MM.1S (cell line): ENCODE results near the gene NRXN3.

Source experiments
- DNase-seq: peaks from one replicate; pipeline ENCODE4 v3.0.0-alpha.2; 2015
- H2AFZ ChIP-seq: fragments of 300-600 bp; sonication (generic); 2 replicates; pipeline ENCODE4 v1.6.0; 2016; ENCODE audit warnings: antibody characterized with exemption, low read length
- H3F3A ChIP-seq: fragments of 300-600 bp; sonication (generic); 2 replicates; pipeline ENCODE4 v1.6.1; 2016; ENCODE audit warnings: mild to moderate bottlenecking, antibody characterized with exemption, low read length, moderate library complexity, mixed read lengths; ENCODE audit not compliant: insufficient read depth
- H3K27ac ChIP-seq: fragments of 300-600 bp; sonication (generic); 2 replicates; pipeline ENCODE4 v1.5.1; 2016; ENCODE audit warnings: mild to moderate bottlenecking, low read length
- H3K27me3 ChIP-seq: fragments of 300-600 bp; sonication (generic); replicated peaks from 2 replicates; pipeline ENCODE4 v1.6.0; 2016; ENCODE audit warnings: low read length; ENCODE audit not compliant: insufficient read depth
- H3K36me3 ChIP-seq: fragments of 300-600 bp; sonication (generic); replicated peaks from 2 replicates; pipeline ENCODE4 v1.6.1; 2016; ENCODE audit warnings: mild to moderate bottlenecking, low read length, mixed read lengths; ENCODE audit not compliant: insufficient read depth
- H3K4me1 ChIP-seq: fragments of 300-600 bp; sonication (generic); 2 replicates; pipeline ENCODE4 v1.6.1; 2016; ENCODE audit warnings: low read length, mixed read lengths
- H3K4me2 ChIP-seq: fragments of 300-600 bp; sonication (generic); 2 replicates; pipeline ENCODE4 v1.6.0; 2016; ENCODE audit warnings: low read depth, low read length
- H3K4me3 ChIP-seq: fragments of 300-600 bp; sonication (generic); 2 replicates; pipeline ENCODE4 v1.5.1; 2016; ENCODE audit warnings: low read length, mixed read lengths
- H3K79me2 ChIP-seq: fragments of 300-600 bp; sonication (generic); 2 replicates; pipeline ENCODE4 v1.6.1; 2016; ENCODE audit warnings: mixed run types, low read length, mixed read lengths
- H3K9ac ChIP-seq: fragments of 300-600 bp; sonication (generic); 2 replicates; pipeline ENCODE4 v1.6.1; 2016; ENCODE audit warnings: low read length, mixed read lengths
- H3K9me2 ChIP-seq: fragments of 300-600 bp; sonication (generic); replicated peaks from 2 replicates; pipeline ENCODE4 v1.6.1; 2016; ENCODE audit warnings: mild to moderate bottlenecking, low read length, mixed read lengths; ENCODE audit not compliant: insufficient read depth
- H3K9me3 ChIP-seq: fragments of 300-600 bp; sonication (generic); replicated peaks from 2 replicates; pipeline ENCODE4 v1.6.1; 2016; ENCODE audit warnings: mild to moderate bottlenecking, low read length, mixed read lengths; ENCODE audit not compliant: insufficient read depth
- H4K20me1 ChIP-seq: fragments of 300-600 bp; sonication (generic); 2 replicates; pipeline ENCODE4 v1.6.1; 2016; ENCODE audit warnings: mild to moderate bottlenecking, low read length, moderate library complexity, mixed read lengths; ENCODE audit not compliant: insufficient read depth
- CTCF ChIP-seq: fragments of 300-600 bp; sonication (generic); IDR thresholded peaks from 2 replicates; pipeline ENCODE4 v1.5.1; 2016; ENCODE audit warnings: antibody characterized with exemption, low read length, mixed read lengths
- EZH2 ChIP-seq: fragments of 300-600 bp; sonication (generic); optimal IDR thresholded peaks from 2 replicates; pipeline ENCODE3; 2017; ENCODE audit warnings: low read depth, mild to moderate bottlenecking, antibody characterized with exemption, low read length, mixed read lengths
- EZH2phosphoT487 ChIP-seq: fragments of 300-600 bp; sonication (generic); IDR thresholded peaks from 2 replicates; pipeline ENCODE4 v1.6.1; 2018; ENCODE audit warnings: antibody characterized with exemption, low read length

The NRXN3 gene

GRCh38 chr14:79665556-79665955 is 1495.4 kb downstream of the NRXN3 start:
- DNase-seq: no peak
- Histone ChIP-seq H3K36me3 (no peaks in the 10 kb centered on the region), H3K4me1 (no peaks in the 10 kb centered on the region), H2AFZ (no peak overlapping the region), H3K9me3 (no peaks in the 10 kb centered on the region), H4K20me1 (no peaks in the 10 kb centered on the region), H3K27ac (no peak overlapping the region), H3K79me2 (no peaks in the 10 kb centered on the region), H3K9ac (no peak overlapping the region), H3K4me3 (no peak overlapping the region), H3F3A (no peaks in the 10 kb centered on the region), H3K27me3 (no peaks in the 10 kb centered on the region), H3K4me2 (no peak overlapping the region), H3K9me2 (no peaks in the 10 kb centered on the region)
- no peak for TF ChIP-seq CTCF
- no peak for TF ChIP-seq EZH2phosphoT487
- TF ChIP-seq EZH2: no peak

DNA sequence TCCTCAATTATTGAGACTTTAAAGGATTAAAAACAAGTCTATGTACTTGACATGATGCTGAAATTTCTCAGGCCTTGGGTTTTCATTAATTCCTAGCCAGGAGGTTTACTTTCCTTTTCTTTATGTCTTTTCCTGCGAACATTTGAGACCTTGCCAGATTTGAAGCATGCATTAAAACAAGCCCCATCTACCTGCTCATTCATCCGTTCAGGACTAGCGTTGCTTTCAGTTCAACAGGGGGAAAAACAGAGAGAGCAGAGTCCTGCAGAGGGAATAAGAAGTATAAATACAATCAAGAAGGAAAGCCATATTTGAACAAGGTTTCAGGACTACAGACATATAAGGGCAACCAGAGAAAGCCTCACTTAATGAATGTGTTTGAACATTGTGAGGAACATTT is 1498.8 kb downstream of the NRXN3 start:
- H3K4me2 ChIP-seq: no peak overlapping the region
- no peaks in the 10 kb centered on the region for H3K9me2 ChIP-seq
- no peaks in the 10 kb centered on the region for H3K4me1 ChIP-seq
- H3K4me3 ChIP-seq: no peak overlapping the region
- H3K27ac ChIP-seq: no peak overlapping the region
- no peaks in the 10 kb centered on the region for H3K79me2 ChIP-seq
- no peak for DNase-seq
- H3K36me3 ChIP-seq: no peaks in the 10 kb centered on the region
- H3F3A ChIP-seq: no peaks in the 10 kb centered on the region
- no peaks in the 10 kb centered on the region for H3K27me3 ChIP-seq
- no peaks in the 10 kb centered on the region for H4K20me1 ChIP-seq
- H3K9ac ChIP-seq: no peak overlapping the region
- no peaks in the 10 kb centered on the region for H3K9me3 ChIP-seq
- H2AFZ ChIP-seq: no peak overlapping the region
- TF ChIP-seq EZH2phosphoT487 (no peak), EZH2 (no peak), CTCF (no peak)

DNA sequence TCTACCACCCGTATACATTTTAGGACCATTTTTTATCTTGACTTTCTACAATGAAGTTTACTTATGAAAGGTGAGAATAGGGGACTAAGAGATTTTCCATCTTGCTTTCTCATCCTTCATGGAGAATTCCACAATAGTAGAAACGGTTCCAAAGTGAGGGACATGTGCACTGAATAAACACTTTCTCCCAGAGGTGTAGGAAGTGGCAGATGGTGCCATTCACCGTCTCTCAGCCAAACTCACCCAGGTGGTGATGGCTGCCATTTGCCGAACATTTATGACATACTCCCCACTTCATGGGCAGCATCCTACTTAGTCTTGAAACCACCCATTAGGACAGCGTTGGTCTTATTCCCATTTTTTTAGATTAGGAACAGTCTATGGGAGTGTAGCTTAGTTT is 1500.6 kb downstream of the NRXN3 start:
- TF ChIP-seq EZH2phosphoT487: no peak
- TF ChIP-seq CTCF: no peak
- no peak for TF ChIP-seq EZH2
- no peak overlapping the region for H3K4me2 ChIP-seq
- H3K27me3 ChIP-seq: no peaks in the 10 kb centered on the region
- no peak overlapping the region for H3K9ac ChIP-seq
- no peak overlapping the region for H3K27ac ChIP-seq
- no peaks in the 10 kb centered on the region for H3K79me2 ChIP-seq
- H3K9me3 ChIP-seq: no peaks in the 10 kb centered on the region
- no peaks in the 10 kb centered on the region for H4K20me1 ChIP-seq
- no peaks in the 10 kb centered on the region for H3K4me1 ChIP-seq
- H3F3A ChIP-seq: no peaks in the 10 kb centered on the region
- no peak for DNase-seq
- no peaks in the 10 kb centered on the region for H3K9me2 ChIP-seq
- H3K4me3 ChIP-seq: no peak overlapping the region
- H2AFZ ChIP-seq: no peak overlapping the region
- no peaks in the 10 kb centered on the region for H3K36me3 ChIP-seq
